NCI-H187 treated with DMSO at 0.1 percent for 48 hours (cell line): Measurements from ENCODE around the gene ADGRG7.
A peak's percentile ranks its signal among the peaks of the same experiment; 100 is the strongest.

Source experiments
- DNase-seq: peaks from one replicate; lab custom pipeline; 2025; lab: John Stamatoyannopoulos, UW

Gene ADGRG7

DNA sequence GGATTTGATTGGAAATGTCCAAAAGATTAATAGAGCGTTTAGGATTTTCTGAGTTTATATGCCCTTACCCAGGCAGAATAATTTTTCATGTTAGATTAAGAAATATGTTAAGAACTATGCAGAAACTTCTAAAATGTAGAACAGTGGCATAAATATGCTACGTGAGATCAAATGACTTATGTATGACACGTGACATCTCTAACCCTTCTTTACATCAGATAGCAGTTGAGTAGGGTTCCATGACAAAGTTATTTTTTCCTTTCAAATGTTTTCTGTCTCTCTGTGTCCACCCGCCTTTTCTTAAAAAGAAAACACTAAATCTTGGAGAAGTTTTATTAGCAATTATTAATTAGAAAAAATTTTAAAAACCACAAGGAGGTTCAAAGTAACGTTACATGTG lies 91.3 kb downstream of the ADGRG7 start:
- no peak for DNase-seq

GRCh38 chr3:100702082-100702979 lies 92.9 kb downstream of the ADGRG7 start:
- no peak for DNase-seq

GRCh38 chr3:100702980-100703345 lies 93.6 kb downstream of the ADGRG7 start:
- no peak for DNase-seq

- DNase-seq: no peak
These were observed 94.5 kb downstream of the ADGRG7 start for GRCh38 chr3:100703865-100704264.

DNA sequence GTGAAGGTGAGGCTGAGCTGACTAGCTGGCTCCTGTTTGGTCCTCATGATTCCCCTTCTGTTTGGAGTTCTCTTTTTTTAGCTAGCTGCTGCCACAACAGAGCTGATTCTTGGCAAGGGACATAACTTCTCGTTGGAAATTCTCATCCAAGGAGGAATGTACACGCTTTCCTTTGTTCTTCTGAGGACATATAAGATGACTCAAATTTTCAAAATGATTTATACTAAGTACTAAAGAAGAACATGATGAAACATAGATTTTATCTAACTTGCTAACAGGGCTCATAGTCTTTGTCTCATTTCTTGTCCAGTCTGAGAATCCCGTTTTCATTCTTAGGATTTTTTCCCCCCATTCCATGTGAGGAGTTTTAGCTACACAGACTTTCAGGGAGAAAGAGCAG lies 97.0 kb downstream of the ADGRG7 start:
- DNase-seq: no peak

DNA sequence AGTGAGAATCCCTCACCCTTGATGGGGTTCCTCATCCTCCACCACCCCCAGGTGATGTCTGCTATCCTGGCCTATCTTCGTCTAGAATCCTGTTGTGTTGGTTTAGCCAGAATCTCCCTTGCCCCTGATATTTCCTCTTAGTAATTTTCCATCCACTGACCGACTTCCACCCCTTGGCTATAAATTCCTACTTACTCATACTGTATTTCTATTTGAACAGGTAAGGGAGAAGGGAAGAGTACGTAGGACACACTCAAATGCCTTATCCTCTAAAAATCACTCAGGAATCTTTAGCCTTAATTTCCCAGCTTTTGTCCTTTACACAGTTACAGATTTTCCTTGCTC lies 99.2 kb downstream of the ADGRG7 start:
- DNase-seq: no peak

GRCh38 chr3:100708989-100709841 lies 99.8 kb downstream of the ADGRG7 start, which contains the start of gene TFG:
Gene TFG, plus strand, starts transcription at chr3:100709494. Its CDS starts 4,192 bp downstream, at chr3:100713686.
- peak; percentile 71 for DNase-seq

GRCh38 chr3:100709842-100710260 lies 100.5 kb downstream of the ADGRG7 start:
- no peak for DNase-seq

DNA sequence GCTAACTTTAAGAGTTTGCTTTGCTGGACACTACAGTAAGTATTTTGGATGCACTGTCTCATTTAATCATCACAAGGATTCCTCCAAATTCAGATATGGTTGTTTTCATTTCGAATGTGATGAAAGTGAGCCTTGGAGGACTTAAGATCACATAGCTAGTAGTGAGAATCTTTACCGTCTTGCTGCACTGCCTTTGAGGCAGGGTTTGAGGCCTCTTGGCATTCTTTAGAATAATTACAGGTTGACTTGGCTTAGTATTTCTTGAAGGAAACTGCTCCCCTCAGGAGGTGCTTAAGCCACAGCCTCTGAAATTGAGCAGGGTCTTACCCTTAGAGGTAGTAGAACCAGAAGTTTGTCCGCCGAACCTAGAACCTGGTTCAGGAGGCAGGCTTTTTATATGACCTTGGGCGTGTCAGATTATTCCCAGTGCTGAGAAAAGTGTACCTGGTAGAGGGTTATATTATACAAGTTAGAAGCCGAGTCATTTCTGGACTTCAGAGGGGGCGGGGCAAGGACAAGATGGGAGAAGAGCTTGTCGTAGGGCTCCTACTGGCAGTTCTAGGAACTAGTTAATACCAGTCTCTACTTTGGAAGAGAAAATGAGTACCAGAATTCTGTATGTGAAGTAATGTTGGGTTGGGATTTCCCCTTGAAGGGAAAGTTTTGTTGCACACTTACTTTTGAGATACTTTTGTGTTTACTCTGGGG lies 101.0 kb downstream of the ADGRG7 start:
- DNase-seq: no peak

GRCh38 chr3:100715176-100715575 lies 105.8 kb downstream of the ADGRG7 start:
- DNase-seq: no peak

DNA sequence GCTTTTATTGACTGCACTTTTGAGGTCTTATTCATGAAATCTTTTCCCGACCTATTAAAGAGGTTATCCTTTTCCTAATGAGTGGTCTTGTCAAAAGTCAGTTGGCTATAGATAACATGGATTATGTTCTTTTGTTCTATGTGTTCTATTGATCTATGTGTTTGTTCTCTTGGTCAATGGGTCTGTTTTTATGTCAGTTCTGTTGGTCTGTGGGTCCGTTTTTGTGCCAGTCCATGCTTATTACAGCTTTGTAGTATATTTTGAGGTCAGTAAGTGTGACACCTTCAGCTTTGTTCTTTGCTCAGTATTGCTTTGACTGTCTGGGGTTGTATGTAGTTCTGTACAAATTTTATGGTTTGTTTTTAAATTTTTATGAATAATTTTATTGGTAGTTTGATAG lies 107.7 kb downstream of the ADGRG7 start:
- DNase-seq: no peak

- no peak for DNase-seq
These were observed 108.5 kb downstream of the ADGRG7 start for GRCh38 chr3:100717637-100718487.

DNA sequence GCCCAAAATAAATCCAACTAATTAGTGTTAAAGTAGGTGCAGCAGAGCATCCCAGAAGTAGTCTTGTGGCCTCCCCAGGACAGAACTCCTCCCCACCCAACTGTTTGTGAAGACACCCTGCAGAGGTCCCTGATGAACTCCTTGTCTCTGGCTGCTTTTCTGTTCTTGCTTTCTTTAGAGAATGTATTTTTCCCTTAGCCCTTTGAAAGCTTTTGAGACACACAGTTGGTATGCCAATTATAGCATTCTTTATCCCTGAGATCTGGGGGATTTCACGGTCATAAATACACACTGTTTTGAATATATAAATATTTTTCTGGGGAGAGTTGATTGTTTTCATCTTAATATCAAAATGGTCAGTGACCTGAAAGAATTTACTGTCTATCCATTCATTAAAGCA lies 109.7 kb downstream of the ADGRG7 start:
- DNase-seq: no peak

DNA sequence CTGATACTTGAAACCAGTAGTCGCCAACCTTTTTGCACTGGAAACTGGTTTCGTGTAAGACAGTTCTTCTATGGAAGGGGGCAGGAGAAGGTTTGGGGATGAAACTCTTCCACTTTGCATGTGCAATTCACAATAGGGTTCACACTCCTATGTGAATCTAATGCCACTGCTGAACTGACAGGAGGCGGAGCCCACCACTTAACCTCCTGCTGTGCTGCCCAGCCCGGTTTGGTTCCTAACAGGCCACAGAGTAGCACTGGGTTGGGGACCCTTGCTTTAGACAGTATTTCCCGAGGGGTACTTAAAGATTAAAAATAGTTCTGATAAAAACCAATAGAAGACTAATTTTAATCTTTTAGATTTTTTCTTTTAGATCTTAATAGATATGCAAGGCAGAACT lies 111.0 kb downstream of the ADGRG7 start:
- no peak for DNase-seq

- DNase-seq: no peak
These were observed 116.6 kb downstream of the ADGRG7 start for GRCh38 chr3:100725935-100726513.

GRCh38 chr3:100726706-100727105 lies 117.3 kb downstream of the ADGRG7 start:
- DNase-seq: no peak

DNA sequence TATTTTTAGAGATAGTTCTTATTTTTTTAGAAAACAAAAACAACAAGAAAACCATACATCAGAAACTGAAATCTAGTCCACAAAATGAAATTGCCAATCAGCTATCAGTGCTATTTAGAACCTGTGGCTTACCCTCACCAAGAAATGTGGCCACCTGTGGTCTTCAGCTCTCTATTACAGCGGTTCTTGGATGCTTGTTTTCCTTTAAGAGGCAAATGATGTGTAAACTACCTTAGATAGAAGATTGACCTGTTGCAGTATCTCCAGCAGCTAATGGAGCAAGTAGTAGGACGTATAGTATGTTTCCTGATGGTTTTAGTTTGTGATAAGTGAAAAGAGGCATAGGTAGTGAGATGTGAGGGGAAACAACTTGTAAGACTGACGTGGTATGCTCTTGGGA lies 121.1 kb downstream of the ADGRG7 start:
- no peak for DNase-seq

GRCh38 chr3:100732435-100732834 lies 123.0 kb downstream of the ADGRG7 start:
- no peak for DNase-seq

- no peak for DNase-seq
These were observed 127.9 kb downstream of the ADGRG7 start for GRCh38 chr3:100737334-100737733.

- no peak for DNase-seq
These were observed 130.8 kb downstream of the ADGRG7 start for GRCh38 chr3:100740207-100740606.

- DNase-seq: no peak
These were observed 134.1 kb downstream of the ADGRG7 start for GRCh38 chr3:100743535-100743934.
